GM23338 (cell line): ENCODE results near the gene CBX6.

ENCODE experiments used
- CREB1 ChIP-seq: fragments of 250-450 bp; sonication (Bioruptor Pico); IDR thresholded peaks from 2 replicates; pipeline ENCODE4 v1.5.0; 2020; ENCODE audit warnings: low read depth, mild to moderate bottlenecking, moderate library complexity
- EZH2 ChIP-seq: fragments of 200-600 bp; sonication (generic); IDR thresholded peaks from one replicate; pipeline ENCODE4 v1.8.0; 2017; ENCODE audit warnings: antibody characterized with exemption, mild to moderate bottlenecking, low read depth; ENCODE audit not compliant: unreplicated experiment
- EZH2phosphoT487 ChIP-seq: fragments of 200-600 bp; sonication (generic); IDR thresholded peaks from one replicate; pipeline ENCODE4 v1.8.1; 2018; ENCODE audit warnings: antibody characterized with exemption; ENCODE audit not compliant: unreplicated experiment
- POLR2AphosphoS5 ChIP-seq: IDR thresholded peaks from 2 replicates; pipeline ENCODE4 v1.6.1; 2016; ENCODE audit warnings: antibody characterized with exemption, low read depth
- ZNF114 ChIP-seq: fragments of 250-450 bp; sonication (Bioruptor Pico); IDR thresholded peaks from 2 replicates; pipeline ENCODE4 v1.5.0; 2020; ENCODE audit warnings: mild to moderate bottlenecking, moderate library complexity
- TF ChIP-seq, protein P1 (sequence below), 2 experiments: fragments of 200-600 bp in 1 of 2; sonication (generic) in 1 of 2; conservative IDR thresholded peaks; 2 replicates each; pipeline versions ENCODE4 v1.5.1 to v1.6.1; 2016 to 2017; ENCODE audit warnings: antibody characterized with exemption in 2 of 2, low read depth in 2 of 2, mild to moderate bottlenecking in 2 of 2, moderate library complexity in 1 of 2
- TF ChIP-seq, protein P2 (sequence below): IDR thresholded peaks from 2 replicates; pipeline ENCODE4 v1.6.1; 2016; ENCODE audit warnings: antibody characterized with exemption

DNA sequence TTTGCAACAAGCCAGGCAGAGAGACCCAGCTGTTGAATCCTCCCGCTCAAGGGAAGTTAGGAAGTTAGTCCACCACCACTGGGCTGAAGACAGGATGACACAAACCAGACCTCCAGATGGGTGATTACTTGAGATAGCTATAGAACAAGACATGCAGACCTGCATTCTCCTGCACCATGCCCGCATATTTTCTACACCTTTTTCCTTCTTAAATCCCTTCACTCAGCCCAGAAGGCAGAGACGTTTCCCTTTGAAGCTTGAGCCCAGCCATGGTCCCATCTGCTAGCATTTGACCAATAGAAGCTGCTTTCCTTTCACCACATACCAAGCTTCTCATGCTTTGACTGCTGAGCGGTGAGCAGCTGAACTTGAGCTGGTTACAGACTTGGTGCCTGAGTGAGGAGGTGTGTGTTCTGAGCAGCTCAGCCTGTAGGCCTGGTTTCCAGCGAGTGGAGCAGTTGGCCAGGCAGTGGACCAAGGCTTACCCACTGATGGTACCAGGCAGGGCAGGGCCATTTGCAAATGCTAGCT, 29.2 kb upstream of the CBX6 start:
- TF ChIP-seq, protein P1, sequence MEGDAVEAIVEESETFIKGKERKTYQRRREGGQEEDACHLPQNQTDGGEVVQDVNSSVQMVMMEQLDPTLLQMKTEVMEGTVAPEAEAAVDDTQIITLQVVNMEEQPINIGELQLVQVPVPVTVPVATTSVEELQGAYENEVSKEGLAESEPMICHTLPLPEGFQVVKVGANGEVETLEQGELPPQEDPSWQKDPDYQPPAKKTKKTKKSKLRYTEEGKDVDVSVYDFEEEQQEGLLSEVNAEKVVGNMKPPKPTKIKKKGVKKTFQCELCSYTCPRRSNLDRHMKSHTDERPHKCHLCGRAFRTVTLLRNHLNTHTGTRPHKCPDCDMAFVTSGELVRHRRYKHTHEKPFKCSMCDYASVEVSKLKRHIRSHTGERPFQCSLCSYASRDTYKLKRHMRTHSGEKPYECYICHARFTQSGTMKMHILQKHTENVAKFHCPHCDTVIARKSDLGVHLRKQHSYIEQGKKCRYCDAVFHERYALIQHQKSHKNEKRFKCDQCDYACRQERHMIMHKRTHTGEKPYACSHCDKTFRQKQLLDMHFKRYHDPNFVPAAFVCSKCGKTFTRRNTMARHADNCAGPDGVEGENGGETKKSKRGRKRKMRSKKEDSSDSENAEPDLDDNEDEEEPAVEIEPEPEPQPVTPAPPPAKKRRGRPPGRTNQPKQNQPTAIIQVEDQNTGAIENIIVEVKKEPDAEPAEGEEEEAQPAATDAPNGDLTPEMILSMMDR (conservative IDR thresholded peaks at IDR 0.05; ENCODE audit: low read depth in 2 of 2): no peak
- TF ChIP-seq POLR2AphosphoS5 (no peak), EZH2 (no peak), CREB1 (CRISPR knock-in tag) (no peak), EZH2phosphoT487 (no peak), ZNF114 (CRISPR knock-in tag) (no peak)
- TF ChIP-seq, protein P2, sequence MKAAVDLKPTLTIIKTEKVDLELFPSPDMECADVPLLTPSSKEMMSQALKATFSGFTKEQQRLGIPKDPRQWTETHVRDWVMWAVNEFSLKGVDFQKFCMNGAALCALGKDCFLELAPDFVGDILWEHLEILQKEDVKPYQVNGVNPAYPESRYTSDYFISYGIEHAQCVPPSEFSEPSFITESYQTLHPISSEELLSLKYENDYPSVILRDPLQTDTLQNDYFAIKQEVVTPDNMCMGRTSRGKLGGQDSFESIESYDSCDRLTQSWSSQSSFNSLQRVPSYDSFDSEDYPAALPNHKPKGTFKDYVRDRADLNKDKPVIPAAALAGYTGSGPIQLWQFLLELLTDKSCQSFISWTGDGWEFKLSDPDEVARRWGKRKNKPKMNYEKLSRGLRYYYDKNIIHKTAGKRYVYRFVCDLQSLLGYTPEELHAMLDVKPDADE: no peak
